Limb (tissue), 2 donors: ENCODE data around the gene FGD2.
A peak's percentile ranks its signal among the peaks of the same experiment; 100 is the strongest.
"Not testable (repeated sequence)": the region's sequence is repeated elsewhere in the genome, so short reads cannot be mapped to it uniquely, and the experiment has no call there.

Experiments
- DNase-seq, 2 donors: peaks; one replicate each; pipeline ENCODE4 v3.0.0-alpha.2; 2016; ENCODE audit errors: extremely low spot score in 2 of 2

Gene FGD2

DNA sequence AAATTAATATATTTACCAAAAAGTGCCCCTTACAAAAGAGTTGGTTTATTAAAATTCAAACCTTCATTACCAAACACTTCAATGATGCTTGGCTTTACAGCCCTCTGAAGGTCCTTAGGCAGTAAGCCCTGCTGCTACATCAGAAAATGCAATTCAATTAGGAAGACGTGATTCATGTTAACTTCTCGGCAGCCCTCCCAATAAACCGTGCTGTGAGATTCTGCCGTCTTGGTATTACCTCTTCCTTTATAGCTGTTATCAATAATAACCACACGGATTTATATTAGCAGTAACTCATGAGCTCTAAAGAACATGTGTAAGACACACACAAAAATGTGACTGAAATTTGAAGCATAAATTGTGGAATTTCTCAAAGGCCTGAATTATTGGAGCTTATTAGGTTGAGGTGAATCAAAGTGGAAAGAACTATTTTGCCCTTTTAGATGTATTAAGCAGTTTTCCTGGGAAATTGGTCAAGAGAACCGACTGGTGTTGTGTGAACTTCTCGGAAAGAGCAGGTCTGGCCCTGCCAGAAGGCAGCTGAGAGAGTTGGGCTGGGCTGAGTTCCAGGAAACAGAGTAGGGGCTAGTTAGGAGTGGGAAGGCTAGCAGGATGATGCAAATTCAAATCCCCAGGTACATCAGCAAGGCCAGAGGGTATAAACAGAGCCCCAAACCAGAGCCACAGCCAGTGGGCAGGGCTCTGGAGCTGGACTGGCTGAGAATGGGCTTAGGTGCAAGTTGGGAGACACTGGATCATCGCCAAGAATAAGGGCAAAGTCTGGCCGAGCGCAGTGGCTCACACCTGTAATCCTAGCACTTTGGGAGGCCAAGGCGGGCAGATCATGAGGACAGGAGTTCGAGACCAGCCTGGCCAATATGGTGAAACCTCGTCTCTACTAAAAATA, 33.1 kb downstream of the FGD2 start:
- DNase-seq = peak; percentile 71 to 75

DNA sequence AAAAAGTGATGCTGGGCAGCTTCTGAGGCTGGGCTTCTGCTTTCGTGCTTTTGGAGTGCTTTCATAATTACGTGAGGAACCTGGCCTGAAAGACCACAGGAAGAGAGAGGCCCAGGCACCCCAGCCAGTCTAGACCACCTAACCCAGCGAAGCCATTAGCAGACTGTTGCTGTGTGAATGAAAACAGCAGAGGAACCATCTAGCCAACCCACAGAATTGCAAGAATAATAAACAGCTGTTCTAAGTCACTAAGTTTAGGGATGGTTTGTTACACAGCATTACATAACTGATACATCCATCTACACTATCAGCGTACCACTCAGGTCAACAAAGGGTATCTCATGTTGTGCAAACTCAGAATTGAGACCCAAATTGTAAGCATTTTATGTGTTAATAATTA, 34.5 kb downstream of the FGD2 start:
- DNase-seq = no peak

GRCh38 chr6:37041521-37041920, 36.1 kb downstream of the FGD2 start:
- DNase-seq = no peak

DNA sequence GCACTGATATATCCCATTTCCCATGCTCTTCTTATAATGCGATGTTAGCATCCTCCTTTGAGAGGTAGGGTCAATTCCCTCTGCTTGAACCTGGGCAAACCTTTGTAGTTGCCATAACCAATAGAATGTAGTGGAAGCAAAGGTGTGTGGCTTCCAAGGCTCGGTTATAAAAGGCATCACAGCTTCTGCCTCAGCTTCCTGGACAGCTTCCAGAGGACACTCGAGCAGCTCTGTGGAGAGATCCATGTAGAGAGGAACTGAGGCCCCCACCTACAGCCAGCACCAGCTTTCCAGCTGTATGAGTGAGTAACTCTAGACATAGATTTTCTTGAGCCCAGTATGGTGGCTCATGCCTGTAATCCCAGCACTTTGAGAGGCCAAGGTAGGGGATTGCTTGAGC, 36.7 kb downstream of the FGD2 start:
- no peak for DNase-seq

- DNase-seq = not testable (repeated sequence)
Observed at GRCh38 chr6:37043091-37043490, 37.6 kb downstream of the FGD2 start.

DNA sequence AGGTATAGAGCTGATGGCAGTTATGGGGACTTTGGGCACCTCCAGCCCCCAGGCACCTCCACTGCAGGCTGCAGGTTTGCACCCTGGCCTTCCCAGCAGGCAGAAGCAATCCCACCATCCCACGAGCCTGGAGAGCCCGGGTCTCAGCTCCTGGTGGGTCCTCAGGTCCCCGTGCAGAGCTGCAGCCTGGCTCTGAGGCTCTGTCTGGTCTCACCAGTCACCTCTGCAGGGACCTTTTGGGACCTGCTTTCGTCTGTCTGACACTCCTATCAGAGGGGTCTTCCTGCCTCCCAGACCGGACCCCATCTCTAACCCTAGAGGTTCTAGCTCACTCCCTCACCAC, 41.9 kb downstream of the FGD2 start:
- no peak for DNase-seq

DNA sequence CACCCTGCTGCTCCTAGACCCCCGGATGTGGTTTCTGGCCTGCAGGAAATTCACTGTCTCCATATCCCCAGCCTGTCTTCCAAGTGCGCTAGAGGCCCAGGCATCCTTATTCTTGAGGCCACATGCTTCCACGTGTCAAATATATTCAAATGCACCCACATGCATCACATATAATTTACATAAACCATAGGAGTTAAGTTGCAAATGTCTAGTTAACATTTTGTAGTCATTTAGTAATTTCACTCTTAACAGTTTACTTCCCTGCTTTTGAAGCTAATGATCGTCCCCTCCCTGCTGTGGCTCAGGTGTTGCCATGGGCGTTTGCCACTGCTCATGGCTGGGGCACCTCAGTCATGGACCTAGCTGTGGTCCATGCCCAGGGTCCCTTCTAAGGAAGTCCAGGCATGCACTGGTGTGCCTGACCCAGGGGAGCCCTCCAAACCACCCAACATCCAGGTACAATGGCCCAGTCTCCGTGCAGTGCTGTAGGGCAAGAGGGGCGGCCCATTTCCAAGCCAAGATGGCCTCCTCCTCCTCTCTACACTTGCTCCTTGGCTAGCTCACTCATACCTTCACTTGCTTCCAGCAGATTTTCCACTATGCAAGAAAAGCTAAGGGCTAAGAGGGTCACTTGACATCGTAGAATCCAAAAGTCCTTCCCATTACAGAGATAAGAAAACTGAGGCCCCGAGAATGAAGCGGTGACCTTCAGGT, 42.4 kb downstream of the FGD2 start:
- no peak for DNase-seq

DNA sequence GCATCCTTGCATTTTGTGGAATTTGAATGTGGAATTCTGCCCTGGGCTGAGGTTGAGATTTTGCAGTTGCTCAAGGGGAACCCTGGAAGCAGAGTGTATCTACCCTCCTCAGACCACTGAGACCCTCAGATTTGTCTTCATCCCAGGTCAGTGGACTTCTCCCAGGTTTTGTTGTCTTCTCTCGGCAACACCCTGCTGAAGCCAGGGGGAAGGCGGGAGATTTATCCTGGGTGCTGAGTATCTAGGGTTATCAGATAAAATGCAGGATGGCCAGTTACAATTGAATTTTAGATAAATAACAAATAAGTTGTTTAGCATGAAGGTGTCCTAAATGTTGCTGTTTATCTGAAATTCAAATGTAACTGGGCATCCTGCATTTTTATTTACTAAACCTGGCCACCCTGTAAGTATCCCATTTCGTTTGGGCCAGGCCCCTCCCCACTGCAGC, 43.0 kb downstream of the FGD2 start:
- DNase-seq = no peak

DNA sequence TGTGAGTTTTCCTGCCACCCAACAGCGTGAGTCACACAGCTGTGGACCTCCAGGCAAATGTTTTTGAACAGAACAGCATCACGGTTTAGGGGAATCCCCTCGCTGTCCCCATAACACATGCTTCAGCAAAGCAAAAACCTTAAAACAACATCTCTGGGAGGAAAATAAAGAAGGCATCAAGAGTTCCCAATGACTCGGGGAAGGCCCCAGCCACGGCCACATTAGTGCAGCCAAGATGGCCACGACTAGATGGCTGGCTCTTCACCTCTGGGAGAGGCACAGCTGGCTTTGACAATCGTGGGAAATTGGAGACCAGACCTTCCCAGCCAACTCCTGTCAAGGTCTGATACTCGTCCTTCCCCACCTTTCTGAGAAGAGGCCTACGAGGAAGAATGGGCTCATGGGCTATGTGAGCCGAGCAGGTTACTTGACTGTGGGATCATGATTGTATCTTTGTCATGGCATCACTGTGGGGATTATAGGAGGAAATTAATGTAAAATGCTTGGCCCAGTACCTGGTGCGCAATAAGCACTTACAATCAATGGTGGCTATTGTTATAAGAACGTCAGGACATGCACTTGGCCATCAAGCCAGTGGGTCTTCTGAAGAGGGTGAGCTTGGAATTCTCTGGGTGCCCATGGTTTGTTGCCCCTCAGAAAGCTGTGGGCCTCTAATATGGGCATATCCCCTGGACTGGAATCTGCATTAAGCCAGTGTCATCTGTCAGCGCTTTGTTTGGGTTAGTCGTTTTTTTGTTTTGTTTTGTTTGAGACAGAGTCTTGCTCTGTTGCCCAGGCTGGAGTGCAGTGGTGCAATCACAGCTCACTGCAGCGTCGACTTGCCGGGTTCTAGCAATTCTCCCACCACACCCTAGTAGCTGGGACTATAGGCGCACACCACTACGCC, 43.6 kb downstream of the FGD2 start:
- DNase-seq = no peak

DNA sequence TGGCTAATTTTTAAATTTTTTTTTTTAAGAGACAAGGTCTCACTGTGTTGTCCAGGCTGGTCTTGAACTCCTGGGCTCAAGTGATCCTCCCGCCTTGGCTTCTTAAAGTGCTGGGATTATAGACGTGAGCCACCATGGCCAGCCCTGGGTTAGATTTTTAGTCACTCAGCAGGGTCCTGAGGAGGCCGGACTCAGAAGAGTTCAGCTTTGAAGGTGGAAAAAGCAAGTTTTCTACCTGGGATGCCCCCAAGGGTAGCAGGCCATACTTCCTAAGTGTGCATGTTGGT, 44.2 kb downstream of the FGD2 start:
- no peak for DNase-seq

DNA sequence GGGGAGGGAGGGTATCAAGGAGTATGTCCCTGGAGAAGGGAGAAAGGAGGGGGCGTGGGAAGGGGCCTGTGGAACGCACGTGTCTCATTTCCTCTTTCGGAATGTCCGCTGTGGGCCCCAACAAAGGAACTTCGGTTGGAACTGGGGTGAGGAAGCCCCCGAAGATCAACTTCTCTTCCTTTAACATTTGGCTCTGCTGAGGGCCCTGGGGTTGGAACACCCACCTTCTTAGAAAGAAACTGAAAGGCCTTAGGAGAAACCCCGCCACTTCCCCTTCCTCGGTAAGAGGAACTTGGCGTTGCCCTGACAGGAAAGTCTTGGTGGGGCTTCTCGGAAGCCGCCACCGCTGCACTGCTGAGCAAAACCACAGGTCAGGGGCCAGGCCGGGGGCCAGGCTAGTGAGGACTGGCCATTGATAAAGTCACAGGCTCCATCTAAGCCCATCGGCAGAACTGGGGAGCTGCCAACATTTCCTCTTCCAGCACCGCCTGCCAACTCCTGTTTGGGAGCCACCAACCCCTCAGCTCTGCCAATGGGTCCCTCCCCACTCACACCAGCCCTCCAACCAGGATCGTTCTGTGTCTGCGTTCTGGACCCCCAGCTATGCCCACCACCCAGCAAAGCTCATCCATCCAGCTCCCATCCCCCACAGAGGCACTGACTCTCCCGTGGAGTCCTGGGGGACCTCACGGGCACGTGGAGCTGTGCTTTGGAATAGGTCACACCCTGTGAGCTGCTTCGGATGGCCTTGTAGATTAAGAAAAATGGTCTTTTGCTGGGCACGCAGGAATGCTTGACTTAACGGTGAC, 44.8 kb downstream of the FGD2 start:
- DNase-seq = no peak

- no peak for DNase-seq
Observed at GRCh38 chr6:37050854-37051137, 45.3 kb downstream of the FGD2 start.

DNA sequence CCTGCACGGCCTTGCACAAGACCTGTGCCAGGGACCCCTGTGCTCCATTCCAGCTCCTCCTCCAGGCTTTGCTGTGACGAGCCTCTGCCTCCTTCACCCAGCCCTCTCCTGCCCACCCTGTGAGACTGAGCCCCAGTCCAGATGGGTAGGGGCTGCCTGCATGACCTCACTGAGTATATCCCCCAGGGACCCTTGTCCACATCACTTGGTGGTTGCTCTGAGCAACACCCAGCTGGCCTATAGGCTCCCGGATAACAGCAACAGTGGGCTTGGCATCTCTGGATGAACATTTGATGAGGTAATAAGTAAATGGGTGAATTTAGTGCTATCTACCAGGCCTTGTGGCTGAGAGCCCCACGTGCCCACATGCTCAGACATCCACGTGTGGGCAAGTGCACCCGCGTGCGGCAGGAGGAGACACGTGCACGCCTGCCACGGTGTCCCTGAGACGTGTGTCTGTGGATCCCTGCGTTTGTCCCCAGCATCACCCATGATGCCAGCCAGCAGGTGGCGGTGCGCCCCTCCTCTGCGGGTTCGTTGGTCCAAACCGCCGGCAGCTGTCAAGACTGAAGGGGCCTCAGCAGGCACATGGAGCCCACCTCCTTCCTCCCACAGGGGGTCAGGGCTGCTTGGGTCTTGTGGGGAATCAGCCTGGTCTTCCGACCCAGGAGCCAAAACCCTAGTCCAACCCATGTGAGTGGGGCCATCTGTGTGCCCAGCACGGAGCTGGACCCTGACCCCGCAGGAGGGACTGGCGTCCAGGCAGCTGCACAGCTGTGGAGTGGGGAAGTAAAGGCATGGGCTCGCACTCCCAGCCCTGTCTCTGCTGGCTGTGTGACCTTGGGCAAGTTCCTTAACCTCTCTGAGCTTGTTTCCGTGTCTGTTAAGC, 45.9 kb downstream of the FGD2 start:
- peak; percentile 79 to 94 for DNase-seq

DNA sequence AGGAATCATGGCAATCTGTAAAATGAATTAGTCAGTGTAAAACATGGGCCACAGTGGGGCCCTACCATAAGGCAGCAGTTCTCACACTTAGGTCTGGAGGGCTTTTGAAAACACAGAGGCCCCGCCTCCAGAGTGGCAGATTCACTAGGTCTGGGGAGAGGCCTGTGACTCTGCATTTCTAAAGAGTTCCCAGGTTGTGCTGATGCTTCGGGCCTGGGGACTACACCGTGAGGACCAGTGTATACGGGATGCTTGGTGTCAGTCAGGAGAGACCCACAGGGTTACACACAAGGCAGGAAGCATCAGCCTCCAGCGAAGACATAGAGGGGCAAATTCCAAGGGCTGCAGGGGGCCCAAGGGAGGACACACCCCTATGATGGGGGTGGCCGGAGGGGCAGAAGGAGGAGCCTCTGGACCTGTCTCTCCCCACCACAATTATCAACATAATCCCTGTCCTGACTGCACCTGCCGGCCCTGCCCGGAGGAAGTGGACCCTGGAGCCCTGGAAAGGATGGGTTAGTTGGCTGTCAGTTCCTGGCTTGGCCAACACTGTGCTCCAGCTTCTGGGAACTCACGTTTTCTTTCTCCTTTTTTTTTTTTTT, 46.7 kb downstream of the FGD2 start:
- no peak for DNase-seq

- no peak for DNase-seq
Observed at GRCh38 chr6:37053683-37054082, 48.2 kb downstream of the FGD2 start.

GRCh38 chr6:37054171-37054570, 48.7 kb downstream of the FGD2 start:
- DNase-seq = no peak

- no peak for DNase-seq
Observed at GRCh38 chr6:37054580-37054979, 49.1 kb downstream of the FGD2 start.

GRCh38 chr6:37056112-37056403, 50.6 kb downstream of the FGD2 start:
- no peak for DNase-seq

DNA sequence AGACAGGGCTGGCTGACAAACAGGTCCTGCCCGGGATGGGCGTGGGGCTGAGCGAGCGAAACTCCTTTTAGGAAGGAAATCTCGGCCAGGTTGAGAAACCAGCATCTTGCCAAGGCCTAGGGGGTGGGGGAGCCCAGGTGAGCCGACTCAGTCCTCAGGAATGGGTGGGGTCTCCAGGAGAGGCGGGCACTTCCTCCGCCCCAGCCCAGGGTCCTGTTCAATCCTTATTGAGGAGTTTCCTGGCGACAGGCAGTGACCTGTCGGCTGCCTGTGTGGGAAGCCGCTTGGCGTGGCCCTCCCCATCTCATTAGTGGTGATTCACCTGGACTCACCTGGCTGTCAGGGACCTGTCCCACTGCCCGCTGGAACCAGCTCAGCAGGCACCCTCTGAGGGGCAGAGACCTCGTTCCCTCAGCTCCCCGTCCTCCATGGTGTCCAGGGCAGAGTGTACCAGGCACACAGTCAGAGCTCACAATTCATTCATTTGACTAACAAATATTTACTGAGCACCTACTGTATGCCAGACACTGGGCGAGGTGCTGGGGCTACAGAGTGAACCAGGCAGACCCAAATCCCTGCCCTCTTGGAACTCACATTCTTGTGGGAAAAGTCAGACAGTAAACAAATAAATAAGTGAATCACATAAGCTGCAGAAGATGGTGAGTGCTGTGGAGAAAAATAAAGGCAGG, 51.1 kb downstream of the FGD2 start:
- no peak for DNase-seq

- no peak for DNase-seq
Observed at GRCh38 chr6:37057128-37057471, 51.6 kb downstream of the FGD2 start.
